HepG2 (cell line): ENCODE results near the gene TGM1. TPM values are rescaled to one million over a fixed set of nuclear protein-coding genes. Genes with fewer than 3 reads are reported as not detected.

Experiments
- ASH2L ChIP-seq: fragments of 300-600, 200-600 bp; sonication (generic); IDR thresholded peaks from 2 replicates; pipeline ENCODE4 v1.7.0; 2017; ENCODE audit warnings: low read depth, mild to moderate bottlenecking, moderate library complexity, mixed read lengths, low read length; ENCODE audit not compliant: insufficient read length
- ATF1 ChIP-seq: IDR thresholded peaks from 2 replicates; pipeline ENCODE4 v1.6.1; 2016; ENCODE audit warnings: mild to moderate bottlenecking, control low read depth
- FOXO4 ChIP-seq: sonication (generic); formaldehyde crosslinking; conservative IDR thresholded peaks from 2 replicates; pipeline ENCODE4 v1.8.1; 2023; ENCODE audit warnings: missing genetic modification reagents
- GATA4 ChIP-seq: sonication (generic); IDR thresholded peaks from 2 replicates; pipeline ENCODE4 v1.6.1; 2016; ENCODE audit warnings: antibody characterized with exemption, low read depth, borderline replicate concordance
- RXRA ChIP-seq: sonication (generic); formaldehyde crosslinking; IDR thresholded peaks from 2 replicates; pipeline ENCODE4 v1.5.1; 2020; ENCODE audit warnings: missing genetic modification reagents
- SNRNP70 ChIP-seq: fragments of 200-400 bp; formaldehyde crosslinking; IDR thresholded peaks from 2 replicates; pipeline ENCODE4 v1.6.1; 2017; ENCODE audit warnings: mild to moderate bottlenecking, low read depth, low read length, moderate library complexity
- SRF ChIP-seq: IDR thresholded peaks from 2 replicates; pipeline ENCODE4 v1.6.1; 2011; ENCODE audit warnings: mild to moderate bottlenecking, low read depth, low read length, moderate library complexity
- SRSF1 ChIP-seq: fragments of 200-400 bp; formaldehyde crosslinking; optimal IDR thresholded peaks from 2 replicates; pipeline ENCODE3; 2017; ENCODE audit warnings: mild to moderate bottlenecking, low read depth, low read length, moderate library complexity
- TFE3 ChIP-seq: IDR thresholded peaks from 2 replicates; pipeline ENCODE4 v1.6.1; 2016
- ZBTB1 ChIP-seq: sonication (generic); formaldehyde crosslinking; IDR thresholded peaks from 2 replicates; pipeline ENCODE4 v1.4.0; 2020; ENCODE audit warnings: missing genetic modification reagents, borderline replicate concordance
- ZBTB33 ChIP-seq: sonication (generic); formaldehyde crosslinking; IDR thresholded peaks from 2 replicates; pipeline ENCODE4 v1.4.0; 2020; ENCODE audit warnings: missing genetic modification reagents
- ZFAT ChIP-seq: sonication (generic); formaldehyde crosslinking; conservative IDR thresholded peaks from 2 replicates; pipeline ENCODE4 v1.8.1; 2023; ENCODE audit warnings: missing genetic modification reagents, inconsistent platforms
- ZMAT3 ChIP-seq: sonication (generic); formaldehyde crosslinking; conservative IDR thresholded peaks from 2 replicates; pipeline ENCODE4 v1.7.0; 2021; ENCODE audit warnings: missing genetic modification reagents
- ZNF17 ChIP-seq: sonication (generic); formaldehyde crosslinking; IDR thresholded peaks from 2 replicates; pipeline ENCODE4 v1.5.0; 2020; ENCODE audit warnings: mild to moderate bottlenecking, missing genetic modification reagents
- ZNF251 ChIP-seq: sonication (generic); formaldehyde crosslinking; IDR thresholded peaks from 2 replicates; pipeline ENCODE4 v1.9.0; 2021; ENCODE audit warnings: mild to moderate bottlenecking, missing genetic modification reagents
- ZNF280B ChIP-seq: sonication (generic); formaldehyde crosslinking; IDR thresholded peaks from 2 replicates; pipeline ENCODE4 v1.5.0; 2020; ENCODE audit warnings: missing genetic modification reagents, mild to moderate bottlenecking, borderline replicate concordance
- ZNF362 ChIP-seq: sonication (generic); formaldehyde crosslinking; IDR thresholded peaks from 2 replicates; pipeline ENCODE4 v1.4.0; 2020; ENCODE audit warnings: missing genetic modification reagents, mild to moderate bottlenecking, borderline replicate concordance
- ZNF800 ChIP-seq: sonication (generic); formaldehyde crosslinking; IDR thresholded peaks from 2 replicates; pipeline ENCODE4 v1.4.0; 2020; ENCODE audit warnings: missing genetic modification reagents
- polyA plus RNA-seq, 8 experiments: library from polyadenylated mRNA; depleted of rRNA in 3 of 8; stranded (reverse) in 7 of 8; unstranded in 1 of 8; fragments of >200 nt; fragmentation: Illumina TruSeq in 4 of 8; extraction: Trizol in 4 of 8; gene quantifications; 2 replicates each; pipeline versions ENCODE4 v1.2.1 to v1.2.3, GENCODE V29; 2011 to 2016; ENCODE audit warnings: low read depth in 4 of 8, missing spikeins in 1 of 8, mixed read lengths in 1 of 8; ENCODE audit not compliant: insufficient read depth in 1 of 8
- total RNA-seq, 5 experiments: library from RNA; depleted of rRNA; stranded (reverse); fragments of >200 nt; fragmentation: Illumina TruSeq; extraction: Trizol; gene quantifications; 2 replicates each; pipeline ENCODE4 v1.2.3, GENCODE V29; 2016; ENCODE audit warnings: low read depth in 1 of 5

The TGM1 gene
- total and polyA plus RNA-seq, 2 of the 13 experiments (the other 11 are each of a cell fraction or from before 2014, with no cell fraction given) = 3.2 to 10.6 TPM

- peak; percentile 64; the same call in 1 of the 2 replicates for TF ChIP-seq ZBTB33 (CRISPR knock-in tag)
- TF ChIP-seq ATF1 (CRISPR knock-in tag) = no peak
- TF ChIP-seq ASH2L = peak; percentile 99
- TF ChIP-seq FOXO4 (CRISPR knock-in tag) = no peak
- peak; percentile 41 for TF ChIP-seq SRSF1
- peak; percentile 72; the same call in 1 of the 2 replicates for TF ChIP-seq RXRA (CRISPR knock-in tag)
- peak; percentile 54; the same call in 1 of the 2 replicates for TF ChIP-seq ZNF362 (CRISPR knock-in tag)
- TF ChIP-seq SNRNP70 = no peak
- peak; percentile 94 for TF ChIP-seq SRF
- 0 out of 2 replicates have a peak, but pooled peaks have one; percentile 72 for TF ChIP-seq ZNF251 (CRISPR knock-in tag)
- TF ChIP-seq ZNF280B (CRISPR knock-in tag) = peak; percentile 97
- no peak for TF ChIP-seq ZNF17 (CRISPR knock-in tag)
- peak; percentile 96 for TF ChIP-seq ZNF800 (CRISPR knock-in tag)
- peak; percentile 88; the same call in 1 of the 2 replicates for TF ChIP-seq ZMAT3 (CRISPR knock-in tag)
- peak; percentile 71 for TF ChIP-seq TFE3 (CRISPR knock-in tag)
- TF ChIP-seq ZFAT (CRISPR knock-in tag) = no peak; the same call in 1 of the 2 replicates
- TF ChIP-seq ZBTB1 = no peak; the same call in 1 of the 2 replicates
- peak; percentile 79; the same call in 1 of the 2 replicates for TF ChIP-seq GATA4
Observed at GRCh38 chr14:24299255-24300191, 36.5 kb upstream of the TGM1 start, which contains the start of the genes DHRS1 and NOP9 (continued).
